GM18499 (cell line): Measurements from ENCODE around the gene ERGIC1.
"Not testable (repeated sequence)": the region's sequence is repeated elsewhere in the genome, so short reads cannot be mapped to it uniquely, and the experiment has no call there.

Experiments used
- ATAC-seq: cut with Tn5 transposase; IDR thresholded peaks from one replicate; pipeline ENCODE4 v1.9.1; 2021; ENCODE audit warnings: moderate number of reproducible peaks; ENCODE audit not compliant: insufficient read depth, unreplicated experiment

ERGIC1 gene, protein sequence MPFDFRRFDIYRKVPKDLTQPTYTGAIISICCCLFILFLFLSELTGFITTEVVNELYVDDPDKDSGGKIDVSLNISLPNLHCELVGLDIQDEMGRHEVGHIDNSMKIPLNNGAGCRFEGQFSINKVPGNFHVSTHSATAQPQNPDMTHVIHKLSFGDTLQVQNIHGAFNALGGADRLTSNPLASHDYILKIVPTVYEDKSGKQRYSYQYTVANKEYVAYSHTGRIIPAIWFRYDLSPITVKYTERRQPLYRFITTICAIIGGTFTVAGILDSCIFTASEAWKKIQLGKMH

GRCh38 chr5:172833686-172834414 lies at the start of gene ERGIC1:
Gene ERGIC1, plus strand, starts transcription at chr5:172834251. Its CDS starts 163 bp downstream, at chr5:172834414.
- ATAC-seq: no peak

DNA sequence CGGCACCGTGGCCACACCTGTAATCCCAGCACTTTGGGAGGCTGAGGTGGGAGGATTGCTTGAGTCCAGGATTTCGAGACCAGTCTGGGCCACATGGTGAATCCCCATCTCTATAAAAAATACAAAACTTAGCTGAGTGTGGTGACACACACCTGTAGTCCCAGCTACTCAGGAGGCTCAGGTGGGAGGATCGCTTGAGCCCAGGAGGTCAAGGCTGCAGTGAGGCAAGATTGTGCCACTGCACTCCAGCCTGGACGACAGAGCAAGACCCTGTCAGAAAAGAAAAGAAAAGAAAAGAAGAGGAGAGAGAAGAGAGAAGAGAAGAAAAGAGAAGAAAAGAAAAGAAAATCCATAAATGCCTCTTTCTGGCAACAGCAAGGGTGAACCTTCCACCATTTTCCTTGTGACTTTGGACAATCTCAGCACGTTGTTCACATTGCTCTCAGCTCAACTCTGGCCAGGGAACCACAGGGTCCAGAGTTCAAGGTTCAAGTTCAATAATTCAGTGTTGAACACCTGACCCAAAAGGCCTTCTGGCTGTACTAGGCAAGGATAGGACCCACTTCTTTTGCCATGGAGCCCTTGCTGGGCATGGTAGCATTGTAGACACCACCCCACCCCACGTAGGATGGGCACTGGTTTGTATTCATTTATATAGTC lies 48.5 kb upstream of the ERGIC1 start:
- no peak for ATAC-seq

DNA sequence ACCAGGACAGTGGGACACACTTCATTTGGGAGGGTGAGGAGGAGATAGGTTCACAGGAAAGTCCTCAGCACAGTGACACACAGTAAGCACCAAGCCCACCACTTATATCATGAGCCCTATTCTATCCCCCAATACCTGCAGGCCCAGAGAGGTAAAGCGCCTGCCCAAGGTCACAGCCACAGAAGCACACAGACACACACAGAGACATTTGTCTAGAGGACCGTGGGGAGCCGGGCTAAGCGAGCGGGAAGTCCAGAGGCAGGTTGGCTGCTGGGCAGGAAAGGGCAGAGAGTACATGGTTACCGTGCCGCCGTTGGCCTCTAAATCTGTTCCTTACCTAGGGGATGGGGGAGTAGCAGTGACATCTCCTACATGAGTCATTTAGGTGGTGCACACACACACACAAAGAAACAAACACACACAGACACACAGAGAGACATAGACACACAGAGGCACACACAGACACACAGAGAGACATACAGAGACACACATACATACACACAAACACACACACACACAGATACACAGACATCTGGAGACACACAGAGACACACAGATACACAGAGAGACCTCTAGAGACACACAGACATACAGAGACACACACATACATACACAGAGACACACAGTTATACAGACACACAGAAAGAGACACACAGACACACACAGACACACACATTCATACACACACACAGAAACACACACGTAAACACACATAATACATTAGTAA lies 47.2 kb upstream of the ERGIC1 start:
- no peak for ATAC-seq

DNA sequence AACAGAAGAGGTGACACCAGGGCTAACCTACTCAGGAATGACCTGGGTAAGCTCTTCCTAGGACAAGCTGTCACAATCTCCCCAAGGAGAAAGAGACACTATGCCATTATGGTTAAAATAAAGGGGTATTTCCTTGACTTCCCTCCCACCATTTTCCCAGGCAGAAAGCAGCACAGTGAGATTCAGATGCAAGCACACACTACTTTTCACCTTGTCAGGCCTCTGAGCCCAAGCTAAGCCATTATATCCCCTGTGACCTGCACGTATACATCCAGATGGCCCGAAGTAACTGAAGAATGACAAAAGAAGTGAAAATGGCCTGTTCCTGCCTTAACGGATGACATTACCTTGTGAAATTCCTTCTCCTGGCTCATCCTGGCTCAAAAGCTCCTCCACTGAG lies 46.5 kb upstream of the ERGIC1 start:
- ATAC-seq: not testable (repeated sequence)

- ATAC-seq: no peak
These were observed 45.0 kb upstream of the ERGIC1 start for GRCh38 chr5:172788771-172789686.

GRCh38 chr5:172789687-172790495 lies 44.2 kb upstream of the ERGIC1 start:
- ATAC-seq: no peak

DNA sequence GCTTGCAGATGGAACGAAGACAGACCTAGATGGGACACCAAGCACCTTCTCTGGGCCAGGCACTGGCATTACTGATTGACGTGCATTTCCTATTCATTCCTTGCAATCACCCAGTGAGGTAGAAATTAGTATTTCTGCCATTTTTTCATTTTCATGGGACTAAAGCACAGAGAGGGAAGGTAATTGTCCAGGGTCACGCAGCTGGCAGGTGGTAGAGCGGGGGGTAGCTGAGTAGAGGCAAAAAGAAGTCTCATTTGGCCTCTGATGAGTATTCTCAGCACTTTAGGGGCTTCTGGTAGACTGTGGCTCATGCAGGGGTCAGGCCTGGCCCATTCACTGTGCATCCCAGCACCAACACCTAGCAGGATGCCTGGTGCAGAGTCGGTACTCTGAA lies 43.6 kb upstream of the ERGIC1 start:
- ATAC-seq: no peak

DNA sequence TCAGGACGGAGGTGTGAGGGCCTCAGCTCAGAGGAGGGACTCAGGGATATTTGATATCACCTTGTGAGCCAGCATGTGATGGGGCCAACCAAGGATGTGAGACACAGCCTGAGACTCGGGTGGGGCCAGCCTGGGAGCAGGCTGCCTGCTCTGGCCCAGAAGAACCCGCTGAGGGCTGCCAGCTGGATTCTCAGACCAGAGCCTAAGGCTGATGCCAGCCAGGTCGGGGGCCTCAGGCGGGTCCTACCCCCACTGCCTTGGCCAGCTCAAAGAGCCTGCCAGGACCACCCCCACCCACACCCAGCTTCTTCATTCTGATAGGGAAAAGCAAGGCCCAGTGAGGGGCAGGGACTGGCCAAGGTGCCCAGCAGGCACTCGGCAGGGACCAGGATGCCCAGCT lies 42.8 kb upstream of the ERGIC1 start:
- no peak for ATAC-seq

GRCh38 chr5:172791726-172792445 lies 42.2 kb upstream of the ERGIC1 start:
- ATAC-seq: no peak

GRCh38 chr5:172792701-172793570 lies 41.1 kb upstream of the ERGIC1 start:
- ATAC-seq: no peak

DNA sequence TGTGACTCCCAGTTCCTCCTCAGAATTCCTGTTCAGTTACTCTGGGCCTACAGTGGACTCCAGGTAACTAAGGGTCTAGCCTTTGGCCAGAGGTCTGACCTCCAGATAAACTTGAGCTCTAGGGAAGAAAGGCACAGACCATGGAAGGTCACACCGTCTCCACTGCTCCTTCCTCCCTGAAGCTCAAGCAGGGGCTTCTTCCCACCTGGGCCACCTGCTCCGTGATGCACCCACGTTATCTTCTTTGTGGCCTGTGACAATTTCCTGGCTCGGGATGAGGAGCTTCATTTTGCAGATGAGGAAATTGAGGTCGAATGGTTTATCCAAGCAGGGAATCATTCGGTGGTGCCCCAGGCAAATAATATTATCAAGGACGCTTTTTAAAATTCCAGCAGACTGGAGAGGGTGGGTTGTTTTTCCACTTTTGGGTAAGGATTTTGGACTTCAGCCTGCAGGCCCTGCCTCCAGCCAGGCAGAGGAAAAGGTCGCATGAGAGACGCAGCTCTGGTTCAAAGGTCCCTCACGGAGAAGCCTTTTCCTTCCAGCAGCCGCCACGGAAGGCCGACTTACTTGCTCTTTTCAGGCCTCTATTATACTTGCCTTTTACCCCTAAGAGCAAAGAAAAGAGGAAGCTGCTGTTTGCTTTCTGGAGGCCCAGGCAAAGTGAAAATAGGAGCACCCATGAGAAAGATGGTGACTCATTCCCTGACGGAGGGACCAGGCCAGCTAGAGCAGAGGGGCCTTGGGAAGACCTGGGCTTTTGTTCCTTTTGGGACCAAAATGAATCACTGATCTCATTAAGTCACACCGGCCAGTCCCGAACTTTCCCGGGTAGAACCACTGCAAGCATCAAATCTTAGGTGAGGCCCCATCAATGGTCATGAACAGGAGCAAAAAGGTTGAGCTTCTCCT lies 40.2 kb upstream of the ERGIC1 start:
- ATAC-seq: no peak

DNA sequence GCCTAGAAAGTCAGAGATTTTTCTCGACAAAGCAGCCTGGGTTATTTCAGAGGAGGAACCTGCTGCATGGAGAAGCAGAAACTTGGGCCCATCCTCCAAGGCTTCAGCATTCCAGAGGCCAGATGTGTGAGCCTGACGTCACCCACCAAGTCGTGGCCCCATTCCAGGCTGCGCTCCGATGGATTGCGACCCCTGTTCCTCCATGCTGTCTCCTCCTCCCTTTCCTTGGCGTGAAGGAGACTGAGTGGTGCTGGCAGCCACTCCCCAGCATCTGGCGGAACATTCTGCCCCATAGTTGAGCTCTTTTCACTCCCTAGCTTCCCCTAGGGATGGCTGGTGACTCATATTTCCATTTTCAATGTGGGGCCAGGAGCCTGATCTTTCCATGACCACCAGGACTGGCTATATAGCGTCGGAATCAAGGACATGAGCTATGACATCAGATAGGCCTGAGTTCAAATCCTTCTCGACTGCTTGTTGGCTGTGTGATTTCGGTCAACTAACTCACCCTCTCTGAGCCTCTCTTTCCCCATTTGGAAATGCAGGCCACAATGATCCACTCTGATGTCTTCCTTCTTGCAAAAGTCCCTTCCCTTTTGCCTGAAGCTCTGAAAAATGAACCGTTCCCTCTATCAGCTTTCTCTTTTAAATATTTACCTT lies 38.6 kb upstream of the ERGIC1 start:
- no peak for ATAC-seq

- ATAC-seq: no peak
These were observed 37.7 kb upstream of the ERGIC1 start for GRCh38 chr5:172796306-172796705.

DNA sequence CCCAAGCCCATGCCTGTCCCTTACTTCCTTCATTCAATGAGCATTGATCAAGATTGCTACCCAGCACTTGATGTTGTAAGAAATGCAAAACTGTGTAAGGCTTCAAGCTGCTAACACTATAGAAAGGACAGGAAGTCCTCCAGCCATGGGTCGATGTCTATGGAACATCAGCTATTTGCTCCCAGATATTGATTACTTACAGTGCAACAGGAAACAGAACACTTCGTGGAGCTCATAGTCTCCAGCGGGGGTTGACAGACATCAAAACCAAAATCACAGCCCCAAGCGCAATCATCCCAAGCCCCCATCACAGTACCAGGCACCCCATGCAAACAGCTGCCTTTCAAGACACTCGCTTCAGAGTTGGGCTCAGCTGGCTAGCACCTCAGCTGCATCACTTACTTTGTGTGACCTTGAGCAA lies 36.3 kb upstream of the ERGIC1 start:
- ATAC-seq: no peak

GRCh38 chr5:172798422-172799215 lies 35.4 kb upstream of the ERGIC1 start:
- ATAC-seq: no peak
